DMS153 treated with DMSO at 0.1 percent for 48 hours (cell line): ENCODE data around the gene SIN3A.
A peak's percentile ranks its signal among the peaks of the same experiment; 100 is the strongest.
"Not testable (repeated sequence)": the region's sequence is repeated elsewhere in the genome, so short reads cannot be mapped to it uniquely, and the experiment has no call there.

Experiments used
- DNase-seq: peaks from one replicate; lab custom pipeline; 2025; ENCODE audit not compliant: unreplicated experiment; lab: John Stamatoyannopoulos, UW

Gene SIN3A

GRCh38 chr15:75450307-75451201, 936 bp downstream of the SIN3A start:
- DNase-seq, result peak; percentile 72

- no peak for DNase-seq
Observed at GRCh38 chr15:75449585-75450306, 1.7 kb downstream of the SIN3A start.

- not testable (repeated sequence) for DNase-seq
Observed at GRCh38 chr15:75448171-75448570, 3.3 kb downstream of the SIN3A start.

- no peak for DNase-seq
Observed at GRCh38 chr15:75446151-75446550, 5.3 kb downstream of the SIN3A start.

- DNase-seq, result not testable (repeated sequence)
Observed at GRCh38 chr15:75445324-75445723, 6.2 kb downstream of the SIN3A start.

- DNase-seq, result not testable (repeated sequence)
Observed at GRCh38 chr15:75443972-75444453, 7.5 kb downstream of the SIN3A start.

GRCh38 chr15:75437721-75438120, 13.8 kb downstream of the SIN3A start:
- DNase-seq, result no peak

GRCh38 chr15:75436881-75437280, 14.6 kb downstream of the SIN3A start:
- no peak for DNase-seq

- DNase-seq, result no peak
Observed at GRCh38 chr15:75431682-75432081, 19.8 kb downstream of the SIN3A start.

GRCh38 chr15:75431270-75431669, 20.2 kb downstream of the SIN3A start:
- no peak for DNase-seq

- DNase-seq, result no peak
Observed at GRCh38 chr15:75430259-75430658, 21.2 kb downstream of the SIN3A start.

- DNase-seq, result no peak
Observed at GRCh38 chr15:75428152-75428551, 23.3 kb downstream of the SIN3A start.

GRCh38 chr15:75425966-75426500, 25.5 kb downstream of the SIN3A start:
- no peak for DNase-seq

GRCh38 chr15:75422554-75422953, 28.9 kb downstream of the SIN3A start:
- no peak for DNase-seq

- DNase-seq, result no peak
Observed at GRCh38 chr15:75420698-75421097, 30.8 kb downstream of the SIN3A start.

- DNase-seq, result no peak
Observed at GRCh38 chr15:75416584-75416983, 34.9 kb downstream of the SIN3A start.

GRCh38 chr15:75410196-75410595, 41.3 kb downstream of the SIN3A start:
- no peak for DNase-seq

- no peak for DNase-seq
Observed at GRCh38 chr15:75407083-75407482, 44.4 kb downstream of the SIN3A start.

- DNase-seq, result no peak
Observed at GRCh38 chr15:75403892-75404291, 47.6 kb downstream of the SIN3A start.

GRCh38 chr15:75397494-75397893, 54.0 kb downstream of the SIN3A start:
- no peak for DNase-seq

GRCh38 chr15:75389791-75390382, 61.6 kb downstream of the SIN3A start:
- no peak for DNase-seq
